PC-9 (cell line): Measurements from ENCODE around the gene HES5. TPM values are rescaled to one million over a fixed set of nuclear protein-coding genes. Genes with fewer than 3 reads are reported as not detected.

ENCODE experiments used
- BruUV-seq: library from RNA; stranded (reverse); fragments of 400-500 nt; replicated peaks from 2 replicates; lab custom pipeline; 2021; lab: Mats Ljungman, UMichigan
- CTCF ChIA-PET: fragments of 300-600 bp; sonication (Branson Sonifier 250); formaldehyde crosslinking; loops from one replicate; lab custom pipeline; 2022; ENCODE audit warnings: antibody characterized with exemption; lab: Charles Lee
- POLR2A ChIA-PET: fragments of 300-600 bp; sonication (Branson Sonifier 250); formaldehyde crosslinking; loops from one replicate; lab custom pipeline; 2022; ENCODE audit warnings: antibody characterized with exemption; ENCODE audit not compliant: unreplicated experiment; lab: Charles Lee
- DNase-seq, 2 experiments: peaks; one replicate each; pipeline versions ENCODE4 v3.0.0 to v3.0.0-alpha.2; 2015 to 2022; ENCODE audit warnings: mixed read lengths in 1 of 2
- H2AFZ ChIP-seq: fragments of 200-600 bp; sonication (generic); 2 replicates; pipeline ENCODE4 v1.8.1; 2017; ENCODE audit warnings: antibody characterized with exemption
- H3F3A ChIP-seq: fragments of 200-600 bp; sonication (generic); 2 replicates; pipeline ENCODE4 v1.8.1; 2017; ENCODE audit warnings: antibody characterized with exemption, mild to moderate bottlenecking, low read depth; ENCODE audit not compliant: insufficient read depth
- H3K27ac ChIP-seq: fragments of 200-600 bp; sonication (generic); 2 replicates; pipeline ENCODE4 v1.6.1; 2016; ENCODE audit warnings: mixed run types
- H3K27me3 ChIP-seq: fragments of 200-600 bp; sonication (generic); 2 replicates; pipeline ENCODE4 v1.6.1; 2016; ENCODE audit warnings: low read depth, mixed run types; ENCODE audit not compliant: insufficient read depth
- H3K36me3 ChIP-seq: fragments of 200-600 bp; sonication (generic); 2 replicates; pipeline ENCODE4 v1.6.1; 2016; ENCODE audit warnings: low read depth, mixed run types
- H3K4me1 ChIP-seq: fragments of 200-600 bp; sonication (generic); replicated peaks from 2 replicates; pipeline ENCODE4 v1.6.1; 2016; ENCODE audit warnings: mixed run types; ENCODE audit not compliant: insufficient read depth
- H3K4me2 ChIP-seq: fragments of 200-600 bp; sonication (generic); 2 replicates; pipeline ENCODE4 v1.6.1; 2017; ENCODE audit warnings: mixed run types
- H3K4me3 ChIP-seq: fragments of 200-600 bp; sonication (generic); 2 replicates; pipeline ENCODE4 v1.6.1; 2016; ENCODE audit warnings: mixed run types
- H3K79me2 ChIP-seq: fragments of 200-600 bp; sonication (generic); 2 replicates; pipeline ENCODE4 v1.6.1; 2017; ENCODE audit warnings: low read depth, mixed run types
- H3K9me2 ChIP-seq: fragments of 200-600 bp; sonication (generic); 2 replicates; pipeline ENCODE4 v1.8.1; 2017; ENCODE audit warnings: mild to moderate bottlenecking; ENCODE audit not compliant: insufficient read depth
- H3K9me3 ChIP-seq: fragments of 200-600 bp; sonication (generic); 2 replicates; pipeline ENCODE4 v1.8.1; 2016; ENCODE audit warnings: low read depth; ENCODE audit not compliant: insufficient read depth
- H4K20me1 ChIP-seq: fragments of 200-600 bp; sonication (generic); 2 replicates; pipeline ENCODE4 v1.8.1; 2017; ENCODE audit not compliant: insufficient read depth
- EZH2 ChIP-seq: fragments of 200-600 bp; sonication (generic); IDR thresholded peaks from 2 replicates; pipeline ENCODE4 v1.8.0; 2017; ENCODE audit warnings: antibody characterized with exemption, low read depth
- intact Hi-C: fragments of 100-400 bp; cut with micrococcal nuclease; formaldehyde crosslinking; loops from one replicate; pipeline ENCODE4 v1.10.0; 2022; ENCODE audit not compliant: unreplicated experiment
- total RNA-seq: library from RNA; stranded (reverse); gene quantifications from 2 replicates; pipeline ENCODE4 v1.2.3, GENCODE V29; 2021
- TF ChIP-seq, protein P1 (sequence below): fragments of 200-600 bp; sonication (generic); conservative IDR thresholded peaks from 2 replicates; pipeline ENCODE4 v1.6.1; 2017; ENCODE audit warnings: mixed run types, antibody characterized with exemption, mild to moderate bottlenecking, moderate library complexity

HES5 gene
- total RNA-seq, 1 experiment from 2014 or later, result not detected

- Histone ChIP-seq H4K20me1 (peaks cover 31% of the 10 kb centered on the region), H2AFZ (no peak overlapping the region), H3K9me2 (no peaks in the 10 kb centered on the region), H3K36me3 (no peaks in the 10 kb centered on the region), H3K9me3 (no peaks in the 10 kb centered on the region), H3K4me3 (no peak overlapping the region), H3K79me2 (peaks cover 38% of the 10 kb centered on the region), H3K4me2 (no peak overlapping the region), H3K4me1 (peaks cover 18% of the 10 kb centered on the region), H3F3A (peaks cover 6% of the 10 kb centered on the region; the same call in 1 of the 2 replicates), H3K27ac (no peak overlapping the region), H3K27me3 (no peaks in the 10 kb centered on the region)
- CTCF ChIA-PET, result no interaction called here
- intact Hi-C loops, result no loop called here
- POLR2A ChIA-PET, result no interaction called here
- no peak for DNase-seq
- no TSS peak for BruUV-seq
- TF ChIP-seq, protein P1, sequence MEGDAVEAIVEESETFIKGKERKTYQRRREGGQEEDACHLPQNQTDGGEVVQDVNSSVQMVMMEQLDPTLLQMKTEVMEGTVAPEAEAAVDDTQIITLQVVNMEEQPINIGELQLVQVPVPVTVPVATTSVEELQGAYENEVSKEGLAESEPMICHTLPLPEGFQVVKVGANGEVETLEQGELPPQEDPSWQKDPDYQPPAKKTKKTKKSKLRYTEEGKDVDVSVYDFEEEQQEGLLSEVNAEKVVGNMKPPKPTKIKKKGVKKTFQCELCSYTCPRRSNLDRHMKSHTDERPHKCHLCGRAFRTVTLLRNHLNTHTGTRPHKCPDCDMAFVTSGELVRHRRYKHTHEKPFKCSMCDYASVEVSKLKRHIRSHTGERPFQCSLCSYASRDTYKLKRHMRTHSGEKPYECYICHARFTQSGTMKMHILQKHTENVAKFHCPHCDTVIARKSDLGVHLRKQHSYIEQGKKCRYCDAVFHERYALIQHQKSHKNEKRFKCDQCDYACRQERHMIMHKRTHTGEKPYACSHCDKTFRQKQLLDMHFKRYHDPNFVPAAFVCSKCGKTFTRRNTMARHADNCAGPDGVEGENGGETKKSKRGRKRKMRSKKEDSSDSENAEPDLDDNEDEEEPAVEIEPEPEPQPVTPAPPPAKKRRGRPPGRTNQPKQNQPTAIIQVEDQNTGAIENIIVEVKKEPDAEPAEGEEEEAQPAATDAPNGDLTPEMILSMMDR, result no peak
- TF ChIP-seq EZH2, result no peak
These were observed 6.7 kb downstream of the HES5 start for GRCh38 chr1:2523191-2523890.

- POLR2A ChIA-PET, result no interaction called here
- Histone ChIP-seq H3K4me3 (no peak overlapping the region), H3K36me3 (no peaks in the 10 kb centered on the region), H3K4me1 (peaks cover 17% of the 10 kb centered on the region), H3F3A (peaks cover 3% of the 10 kb centered on the region; the same call in 1 of the 2 replicates), H3K27me3 (no peaks in the 10 kb centered on the region), H3K4me2 (no peak overlapping the region), H3K9me3 (no peaks in the 10 kb centered on the region), H3K79me2 (peaks cover 38% of the 10 kb centered on the region), H3K27ac (no peak overlapping the region), H4K20me1 (peaks cover 31% of the 10 kb centered on the region), H3K9me2 (no peaks in the 10 kb centered on the region), H2AFZ (no peak overlapping the region)
- intact Hi-C loops, result no loop called here
- CTCF ChIA-PET, result no interaction called here
- TF ChIP-seq, protein P1, result no peak
- no peak for TF ChIP-seq EZH2
- BruUV-seq, result no TSS peak
- no peak for DNase-seq
These were observed 7.8 kb downstream of the HES5 start for GRCh38 chr1:2522230-2522629.

GRCh38 chr1:2520806-2521205 is 9.3 kb downstream of the HES5 start:
- Histone ChIP-seq H3K4me1 (peaks cover 10% of the 10 kb centered on the region), H3K4me3 (no peak overlapping the region), H3K4me2 (no peak overlapping the region), H3K79me2 (peaks cover 36% of the 10 kb centered on the region), H3K27me3 (no peaks in the 10 kb centered on the region), H3K36me3 (no peaks in the 10 kb centered on the region), H4K20me1 (peaks cover 31% of the 10 kb centered on the region), H3K9me3 (no peaks in the 10 kb centered on the region), H3F3A (no peaks in the 10 kb centered on the region), H2AFZ (no peak overlapping the region), H3K9me2 (no peaks in the 10 kb centered on the region), H3K27ac (no peak overlapping the region)
- DNase-seq, result no peak
- TF ChIP-seq, protein P1, result no peak
- no peak for TF ChIP-seq EZH2
- intact Hi-C loops, result no loop called here
- POLR2A ChIA-PET, result no interaction called here
- BruUV-seq, result no TSS peak
- CTCF ChIA-PET, result no interaction called here
